Measurements from ENCODE around the gene PRDM16. TPM values are rescaled to one million over a fixed set of nuclear protein-coding genes. Genes with fewer than 3 reads are reported as not detected.

The PRDM16 gene
- total and polyA plus RNA-seq, 4 donors: 0.05 to 0.67 (median 0.19) TPM

DNA sequence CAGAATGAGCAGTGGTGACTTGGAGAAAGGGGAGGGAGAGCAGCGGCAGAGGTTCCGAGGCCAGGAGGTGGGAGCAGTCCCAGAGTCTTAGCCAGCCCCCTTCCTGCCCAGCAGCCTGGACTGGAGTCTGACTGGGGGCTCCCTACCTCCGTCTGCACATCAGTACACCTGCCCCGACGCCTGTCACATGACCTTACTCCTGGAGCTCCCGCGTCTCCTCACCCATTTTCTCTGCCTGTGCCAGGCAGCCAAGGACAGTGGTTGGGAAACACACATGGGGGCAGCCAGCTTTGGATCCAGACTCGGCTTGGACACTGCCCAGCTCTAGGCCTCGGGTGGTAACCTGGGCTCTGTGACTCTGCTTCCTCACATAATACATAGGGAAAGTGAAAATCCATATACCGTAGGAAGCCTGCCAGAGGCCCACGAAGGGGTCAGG, 30.9 kb upstream of the PRDM16 start:
- Histone ChIP-seq H3K27me3 (ENCODE audit: control insufficient read depth in 4 of 4, insufficient read depth in 4 of 4, low read length in 3 of 4) (peaks cover 0 to 7% (median 4%) of the 10 kb centered on the region in 4 donors), H3K36me3 (ENCODE audit: control insufficient read depth in 4 of 4, insufficient read depth in 3 of 4, low read depth in 1 of 4, low read length in 3 of 4) (no peaks in the 10 kb centered on the region), H3K4me3 (ENCODE audit: low read depth in 1 of 3, low read length in 3 of 3) (no peak overlapping the region), H3K27ac (ENCODE audit: low read depth in 1 of 2, low read length in 2 of 2) (no peak overlapping the region), H3K9me3 (ENCODE audit: control insufficient read depth in 4 of 4, low read length in 3 of 4) (no peaks in the 10 kb centered on the region), H3K9ac (ENCODE audit: low read depth in 1 of 2, low read length in 2 of 2) (no peak overlapping the region), H3K4me1 (ENCODE audit: control insufficient read depth in 4 of 4, insufficient read depth in 4 of 4, low read length in 3 of 4) (no peaks in the 10 kb centered on the region)
- DNase-seq (ENCODE audit: low spot score): no peak
- TF ChIP-seq SP1 (IDR thresholded peaks at IDR 0.05) (no peak), HNF4G (IDR thresholded peaks at IDR 0.05) (no peak), HNF4A (conservative IDR thresholded peaks at IDR 0.05) (no peak), EGR1 (IDR thresholded peaks at IDR 0.05; ENCODE audit: low read depth in 2 of 2) (no peak), YY1 (IDR thresholded peaks at IDR 0.05) (no peak), FOXA1 (IDR thresholded peaks at IDR 0.05) (no peak), GABPA (IDR thresholded peaks at IDR 0.05 in 1 of 2, conservative IDR thresholded peaks at IDR 0.05 in 1 of 2) (no peak), RXRA (IDR thresholded peaks at IDR 0.05) (no peak), JUND (IDR thresholded peaks at IDR 0.05) (no peak), NR2F2 (IDR thresholded peaks at IDR 0.05) (no peak), TAF1 (conservative IDR thresholded peaks at IDR 0.05) (no peak), RAD21 (IDR thresholded peaks at IDR 0.05) (no peak), FOXA2 (IDR thresholded peaks at IDR 0.05) (no peak)
- TF ChIP-seq, protein P1, sequence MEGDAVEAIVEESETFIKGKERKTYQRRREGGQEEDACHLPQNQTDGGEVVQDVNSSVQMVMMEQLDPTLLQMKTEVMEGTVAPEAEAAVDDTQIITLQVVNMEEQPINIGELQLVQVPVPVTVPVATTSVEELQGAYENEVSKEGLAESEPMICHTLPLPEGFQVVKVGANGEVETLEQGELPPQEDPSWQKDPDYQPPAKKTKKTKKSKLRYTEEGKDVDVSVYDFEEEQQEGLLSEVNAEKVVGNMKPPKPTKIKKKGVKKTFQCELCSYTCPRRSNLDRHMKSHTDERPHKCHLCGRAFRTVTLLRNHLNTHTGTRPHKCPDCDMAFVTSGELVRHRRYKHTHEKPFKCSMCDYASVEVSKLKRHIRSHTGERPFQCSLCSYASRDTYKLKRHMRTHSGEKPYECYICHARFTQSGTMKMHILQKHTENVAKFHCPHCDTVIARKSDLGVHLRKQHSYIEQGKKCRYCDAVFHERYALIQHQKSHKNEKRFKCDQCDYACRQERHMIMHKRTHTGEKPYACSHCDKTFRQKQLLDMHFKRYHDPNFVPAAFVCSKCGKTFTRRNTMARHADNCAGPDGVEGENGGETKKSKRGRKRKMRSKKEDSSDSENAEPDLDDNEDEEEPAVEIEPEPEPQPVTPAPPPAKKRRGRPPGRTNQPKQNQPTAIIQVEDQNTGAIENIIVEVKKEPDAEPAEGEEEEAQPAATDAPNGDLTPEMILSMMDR (IDR thresholded peaks at IDR 0.05; ENCODE audit: low read depth, low read length, missing input control): no peak
- TF ChIP-seq, protein P2, sequence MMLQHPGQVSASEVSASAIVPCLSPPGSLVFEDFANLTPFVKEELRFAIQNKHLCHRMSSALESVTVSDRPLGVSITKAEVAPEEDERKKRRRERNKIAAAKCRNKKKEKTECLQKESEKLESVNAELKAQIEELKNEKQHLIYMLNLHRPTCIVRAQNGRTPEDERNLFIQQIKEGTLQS (IDR thresholded peaks at IDR 0.05): no peak
- TF ChIP-seq, protein P3, sequence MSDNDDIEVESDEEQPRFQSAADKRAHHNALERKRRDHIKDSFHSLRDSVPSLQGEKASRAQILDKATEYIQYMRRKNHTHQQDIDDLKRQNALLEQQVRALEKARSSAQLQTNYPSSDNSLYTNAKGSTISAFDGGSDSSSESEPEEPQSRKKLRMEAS (IDR thresholded peaks at IDR 0.05): no peak
- TF ChIP-seq, protein P4, sequence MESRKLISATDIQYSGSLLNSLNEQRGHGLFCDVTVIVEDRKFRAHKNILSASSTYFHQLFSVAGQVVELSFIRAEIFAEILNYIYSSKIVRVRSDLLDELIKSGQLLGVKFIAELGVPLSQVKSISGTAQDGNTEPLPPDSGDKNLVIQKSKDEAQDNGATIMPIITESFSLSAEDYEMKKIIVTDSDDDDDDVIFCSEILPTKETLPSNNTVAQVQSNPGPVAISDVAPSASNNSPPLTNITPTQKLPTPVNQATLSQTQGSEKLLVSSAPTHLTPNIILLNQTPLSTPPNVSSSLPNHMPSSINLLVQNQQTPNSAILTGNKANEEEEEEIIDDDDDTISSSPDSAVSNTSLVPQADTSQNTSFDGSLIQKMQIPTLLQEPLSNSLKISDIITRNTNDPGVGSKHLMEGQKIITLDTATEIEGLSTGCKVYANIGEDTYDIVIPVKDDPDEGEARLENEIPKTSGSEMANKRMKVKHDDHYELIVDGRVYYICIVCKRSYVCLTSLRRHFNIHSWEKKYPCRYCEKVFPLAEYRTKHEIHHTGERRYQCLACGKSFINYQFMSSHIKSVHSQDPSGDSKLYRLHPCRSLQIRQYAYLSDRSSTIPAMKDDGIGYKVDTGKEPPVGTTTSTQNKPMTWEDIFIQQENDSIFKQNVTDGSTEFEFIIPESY (IDR thresholded peaks at IDR 0.05): no peak
- TF ChIP-seq, protein P5, sequence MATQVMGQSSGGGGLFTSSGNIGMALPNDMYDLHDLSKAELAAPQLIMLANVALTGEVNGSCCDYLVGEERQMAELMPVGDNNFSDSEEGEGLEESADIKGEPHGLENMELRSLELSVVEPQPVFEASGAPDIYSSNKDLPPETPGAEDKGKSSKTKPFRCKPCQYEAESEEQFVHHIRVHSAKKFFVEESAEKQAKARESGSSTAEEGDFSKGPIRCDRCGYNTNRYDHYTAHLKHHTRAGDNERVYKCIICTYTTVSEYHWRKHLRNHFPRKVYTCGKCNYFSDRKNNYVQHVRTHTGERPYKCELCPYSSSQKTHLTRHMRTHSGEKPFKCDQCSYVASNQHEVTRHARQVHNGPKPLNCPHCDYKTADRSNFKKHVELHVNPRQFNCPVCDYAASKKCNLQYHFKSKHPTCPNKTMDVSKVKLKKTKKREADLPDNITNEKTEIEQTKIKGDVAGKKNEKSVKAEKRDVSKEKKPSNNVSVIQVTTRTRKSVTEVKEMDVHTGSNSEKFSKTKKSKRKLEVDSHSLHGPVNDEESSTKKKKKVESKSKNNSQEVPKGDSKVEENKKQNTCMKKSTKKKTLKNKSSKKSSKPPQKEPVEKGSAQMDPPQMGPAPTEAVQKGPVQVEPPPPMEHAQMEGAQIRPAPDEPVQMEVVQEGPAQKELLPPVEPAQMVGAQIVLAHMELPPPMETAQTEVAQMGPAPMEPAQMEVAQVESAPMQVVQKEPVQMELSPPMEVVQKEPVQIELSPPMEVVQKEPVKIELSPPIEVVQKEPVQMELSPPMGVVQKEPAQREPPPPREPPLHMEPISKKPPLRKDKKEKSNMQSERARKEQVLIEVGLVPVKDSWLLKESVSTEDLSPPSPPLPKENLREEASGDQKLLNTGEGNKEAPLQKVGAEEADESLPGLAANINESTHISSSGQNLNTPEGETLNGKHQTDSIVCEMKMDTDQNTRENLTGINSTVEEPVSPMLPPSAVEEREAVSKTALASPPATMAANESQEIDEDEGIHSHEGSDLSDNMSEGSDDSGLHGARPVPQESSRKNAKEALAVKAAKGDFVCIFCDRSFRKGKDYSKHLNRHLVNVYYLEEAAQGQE (IDR thresholded peaks at IDR 0.05): no peak
- 58% methylated on average over 11 of the region's 11 CpGs for WGBS
